ENCODE measurements around the gene EBI3.

- TF ChIP-seq CTCF (conservative IDR thresholded peaks at IDR 0.05; ENCODE audit: low read depth, low read length) (no peak), EZH2 (IDR thresholded peaks at IDR 0.05; ENCODE audit: low read length, unreplicated experiment) (no peak)
Observed at GRCh38 chr19:4264812-4265211, 35.5 kb downstream of the EBI3 start.

All from PC-3 (cell line).